ENCODE data around the gene OTC.

DNA sequence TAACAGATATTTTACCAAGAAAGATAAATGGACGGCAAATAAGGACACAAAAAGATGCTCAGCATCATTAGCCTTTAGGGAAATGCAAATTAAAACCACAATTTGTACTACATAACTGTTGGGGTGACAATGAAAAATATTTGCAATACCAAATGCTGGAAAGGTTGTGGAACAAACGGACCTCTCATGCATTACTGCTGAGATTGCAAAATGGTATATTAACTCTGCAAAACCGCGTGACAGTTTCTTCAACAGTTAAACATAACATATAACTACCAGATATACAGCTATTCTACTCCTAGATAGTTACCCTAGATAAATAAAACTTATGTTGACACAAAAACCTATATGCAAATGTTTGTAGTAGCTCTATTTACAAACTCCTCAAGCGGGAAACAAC is 6.3 kb upstream of the OTC start:
- TF ChIP-seq, protein P1, sequence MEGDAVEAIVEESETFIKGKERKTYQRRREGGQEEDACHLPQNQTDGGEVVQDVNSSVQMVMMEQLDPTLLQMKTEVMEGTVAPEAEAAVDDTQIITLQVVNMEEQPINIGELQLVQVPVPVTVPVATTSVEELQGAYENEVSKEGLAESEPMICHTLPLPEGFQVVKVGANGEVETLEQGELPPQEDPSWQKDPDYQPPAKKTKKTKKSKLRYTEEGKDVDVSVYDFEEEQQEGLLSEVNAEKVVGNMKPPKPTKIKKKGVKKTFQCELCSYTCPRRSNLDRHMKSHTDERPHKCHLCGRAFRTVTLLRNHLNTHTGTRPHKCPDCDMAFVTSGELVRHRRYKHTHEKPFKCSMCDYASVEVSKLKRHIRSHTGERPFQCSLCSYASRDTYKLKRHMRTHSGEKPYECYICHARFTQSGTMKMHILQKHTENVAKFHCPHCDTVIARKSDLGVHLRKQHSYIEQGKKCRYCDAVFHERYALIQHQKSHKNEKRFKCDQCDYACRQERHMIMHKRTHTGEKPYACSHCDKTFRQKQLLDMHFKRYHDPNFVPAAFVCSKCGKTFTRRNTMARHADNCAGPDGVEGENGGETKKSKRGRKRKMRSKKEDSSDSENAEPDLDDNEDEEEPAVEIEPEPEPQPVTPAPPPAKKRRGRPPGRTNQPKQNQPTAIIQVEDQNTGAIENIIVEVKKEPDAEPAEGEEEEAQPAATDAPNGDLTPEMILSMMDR (IDR thresholded peaks at IDR 0.05), result no peak
- no peak for TF ChIP-seq POLR2A (IDR thresholded peaks at IDR 0.05)

Measured in body of pancreas (tissue), 4 donors.